Ecto neural progenitor cell (in vitro differentiated cells): ENCODE data around the gene TMEM238.

Source experiments
- DNase-seq: peaks from one replicate; pipeline ENCODE4 v3.0.0-alpha.2; 2018; ENCODE audit warnings: low spot score

Gene TMEM238

GRCh38 chr19:55358493-55358892 lies 25.6 kb downstream of the TMEM238 start:
- no peak for DNase-seq

- DNase-seq, result no peak
Observed at GRCh38 chr19:55355213-55355821, 28.8 kb downstream of the TMEM238 start.

- DNase-seq, result no peak
Observed at GRCh38 chr19:55354698-55355212, 29.3 kb downstream of the TMEM238 start, which contains the start of gene COX6B2. COX6B2 (minus strand) TSS chr19:55354719; CDS start chr19:55354521, 198 bp downstream.

- peak; percentile 86 for DNase-seq
Observed at GRCh38 chr19:55353803-55354697, 30.0 kb downstream of the TMEM238 start.

GRCh38 chr19:55353356-55353802 lies 30.7 kb downstream of the TMEM238 start:
- no peak for DNase-seq

- DNase-seq, result no peak
Observed at GRCh38 chr19:55352549-55353145, 31.4 kb downstream of the TMEM238 start.

GRCh38 chr19:55352040-55352439 lies 32.1 kb downstream of the TMEM238 start:
- DNase-seq, result no peak

- no peak for DNase-seq
Observed at GRCh38 chr19:55350620-55351315, 33.3 kb downstream of the TMEM238 start.

GRCh38 chr19:55348317-55349034 lies 35.6 kb downstream of the TMEM238 start:
- DNase-seq, result no peak

GRCh38 chr19:55347442-55348009 lies 36.6 kb downstream of the TMEM238 start:
- DNase-seq, result no peak

GRCh38 chr19:55346725-55347441 lies 37.2 kb downstream of the TMEM238 start:
- no peak for DNase-seq

- no peak for DNase-seq
Observed at GRCh38 chr19:55345818-55346724, 38.0 kb downstream of the TMEM238 start.

- no peak for DNase-seq
Observed at GRCh38 chr19:55345101-55345817, 38.8 kb downstream of the TMEM238 start.

- DNase-seq, result no peak
Observed at GRCh38 chr19:55344444-55344843, 39.6 kb downstream of the TMEM238 start.

GRCh38 chr19:55341595-55342531 lies 42.2 kb downstream of the TMEM238 start:
- DNase-seq, result no peak

GRCh38 chr19:55341171-55341588 lies 42.9 kb downstream of the TMEM238 start:
- peak; percentile 90 for DNase-seq

- DNase-seq, result peak; percentile 68
Observed at GRCh38 chr19:55340784-55341147, 43.3 kb downstream of the TMEM238 start.
